ENCODE results near the gene RUNX2. TPM values are rescaled to one million over a fixed set of nuclear protein-coding genes. Genes with fewer than 3 reads are reported as not detected.
"Not testable (repeated sequence)": the region's sequence is repeated elsewhere in the genome, so short reads cannot be mapped to it uniquely, and the experiment has no call there.

The RUNX2 gene
- total and polyA plus RNA-seq, 9 donors: 0.34 to 2.0 (median 0.67) TPM

- no CpG with 5 or more reads among the region's 2 CpGs for WGBS (ENCODE audit: insufficient coverage)
- Histone ChIP-seq H3K9me3 (replicated peaks; ENCODE audit: control insufficient read depth, low read depth, low read length) (no peaks in the 10 kb centered on the region), H3K36me3 (ENCODE audit: control insufficient read depth, insufficient read depth, low read length) (no peaks in the 10 kb centered on the region), H3K27ac (ENCODE audit: low read length) (no peak overlapping the region), H3K27me3 (ENCODE audit: control insufficient read depth, insufficient read depth, low read length) (no peaks in the 10 kb centered on the region), H3K4me1 (ENCODE audit: control insufficient read depth, insufficient read depth, low read length) (no peaks in the 10 kb centered on the region), H3K4me3 (ENCODE audit: low read length) (no peak overlapping the region)
- DNase-seq: no peak
These were observed 217.3 kb downstream of the RUNX2 start for GRCh38 chr6:45545416-45545815.

DNA sequence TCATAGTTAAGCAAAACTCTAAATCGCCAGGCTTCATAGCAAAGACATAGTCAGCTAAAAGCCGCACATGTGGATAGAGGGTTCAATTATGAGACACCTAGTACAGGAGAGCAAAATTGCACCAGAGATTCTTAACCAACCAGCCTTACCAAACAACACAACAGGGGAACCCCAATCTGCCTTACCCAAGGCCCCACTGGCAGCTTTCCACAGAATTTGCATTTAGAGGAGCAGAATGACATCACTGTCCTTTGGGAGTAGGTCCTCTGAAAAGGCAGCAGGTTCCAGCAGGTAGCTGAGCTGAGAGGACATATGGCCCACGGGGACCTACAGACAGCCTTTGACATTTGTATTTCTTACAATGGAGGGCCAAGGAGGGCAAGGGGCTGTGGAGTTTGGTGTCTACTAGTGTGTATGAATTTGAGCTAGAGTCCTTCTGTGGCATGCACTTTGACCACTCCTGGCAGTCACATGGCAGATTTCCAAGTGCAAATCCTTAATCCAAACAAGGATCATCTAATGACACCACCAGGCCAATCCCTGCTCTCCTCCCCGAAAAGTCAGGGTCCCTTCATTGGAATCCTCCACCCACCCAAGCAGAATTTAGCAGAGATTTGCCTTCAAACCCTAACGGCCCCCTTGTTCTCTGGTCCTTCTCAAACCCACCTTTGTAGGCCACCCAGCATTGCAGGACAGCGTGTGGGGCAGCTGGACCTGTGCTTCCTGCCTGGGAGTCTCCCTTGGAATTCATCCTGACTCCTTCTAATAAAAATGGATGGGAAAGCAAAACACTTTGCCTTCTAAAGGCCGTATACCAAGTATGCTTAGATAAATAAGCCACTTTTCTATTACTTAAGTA, 220.8 kb downstream of the RUNX2 start:
- 67% methylated on average over 3 of the region's 7 CpGs for WGBS (ENCODE audit: insufficient coverage)
- H3K27me3 ChIP-seq (ENCODE audit: control insufficient read depth, insufficient read depth, low read length): no peaks in the 10 kb centered on the region

DNA sequence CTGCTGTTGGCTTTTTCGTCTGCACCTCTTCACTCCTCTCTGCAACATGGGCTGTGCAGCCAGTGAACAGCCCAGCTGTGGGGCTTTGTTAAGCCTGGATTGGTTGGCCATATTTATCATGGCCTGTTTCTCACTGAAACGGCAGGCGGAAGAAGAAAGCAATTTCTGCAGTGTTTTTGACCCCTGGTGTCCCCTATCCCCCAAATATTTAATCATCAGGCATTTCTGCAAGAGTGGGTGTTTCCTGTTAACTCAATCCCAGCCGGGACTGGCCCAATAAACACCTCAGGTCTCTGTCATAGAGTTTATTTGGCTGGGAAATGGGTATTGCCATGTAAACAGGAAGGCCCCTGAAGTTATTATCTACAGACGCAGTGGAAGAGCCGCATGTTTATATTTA, 224.4 kb downstream of the RUNX2 start:
- Histone ChIP-seq H3K4me3 (ENCODE audit: low read length) (no peak overlapping the region), H3K4me1 (ENCODE audit: control insufficient read depth, insufficient read depth, low read length) (peaks cover 3% of the 10 kb centered on the region), H3K9me3 (replicated peaks; ENCODE audit: control insufficient read depth, low read depth, low read length) (no peaks in the 10 kb centered on the region), H3K36me3 (ENCODE audit: control insufficient read depth, insufficient read depth, low read length) (no peaks in the 10 kb centered on the region), H3K27ac (ENCODE audit: low read length) (no peak overlapping the region), H3K27me3 (ENCODE audit: control insufficient read depth, insufficient read depth, low read length) (no peaks in the 10 kb centered on the region)
- DNase-seq: no peak
- WGBS (ENCODE audit: insufficient coverage): 74% methylated on average over 4 of the region's 6 CpGs

More for the DNA sequence above, 220.8 kb downstream of the RUNX2 start:
- no peaks in the 10 kb centered on the region for H3K4me1 ChIP-seq (ENCODE audit: control insufficient read depth, insufficient read depth, low read length)
- no peak overlapping the region for H3K27ac ChIP-seq (ENCODE audit: low read length)
- H3K9me3 ChIP-seq (replicated peaks; ENCODE audit: control insufficient read depth, low read depth, low read length): no peaks in the 10 kb centered on the region
- H3K36me3 ChIP-seq (ENCODE audit: control insufficient read depth, insufficient read depth, low read length): no peaks in the 10 kb centered on the region
- DNase-seq: no peak
- H3K4me3 ChIP-seq (ENCODE audit: low read length): no peak overlapping the region

GRCh38 chr6:45553730-45554344, 225.7 kb downstream of the RUNX2 start:
- 81% methylated on average over 4 of the region's 4 CpGs for WGBS (ENCODE audit: insufficient coverage)
- no peaks in the 10 kb centered on the region for H3K36me3 ChIP-seq (ENCODE audit: control insufficient read depth, insufficient read depth, low read length)
- H3K9me3 ChIP-seq (replicated peaks; ENCODE audit: control insufficient read depth, low read depth, low read length): no peaks in the 10 kb centered on the region
- DNase-seq: no peak
- peaks cover 3% of the 10 kb centered on the region for H3K4me1 ChIP-seq (ENCODE audit: control insufficient read depth, insufficient read depth, low read length)
- H3K4me3 ChIP-seq (ENCODE audit: low read length): no peak overlapping the region
- no peak overlapping the region for H3K27ac ChIP-seq (ENCODE audit: low read length)
- no peaks in the 10 kb centered on the region for H3K27me3 ChIP-seq (ENCODE audit: control insufficient read depth, insufficient read depth, low read length)

GRCh38 chr6:45554591-45554990, 226.5 kb downstream of the RUNX2 start:
- Histone ChIP-seq H3K27me3 (ENCODE audit: control insufficient read depth, insufficient read depth, low read length) (no peaks in the 10 kb centered on the region), H3K4me3 (ENCODE audit: low read length) (no peak overlapping the region), H3K9me3 (replicated peaks; ENCODE audit: control insufficient read depth, low read depth, low read length) (no peaks in the 10 kb centered on the region), H3K4me1 (ENCODE audit: control insufficient read depth, insufficient read depth, low read length) (peaks cover 3% of the 10 kb centered on the region), H3K27ac (ENCODE audit: low read length) (no peak overlapping the region), H3K36me3 (ENCODE audit: control insufficient read depth, insufficient read depth, low read length) (no peaks in the 10 kb centered on the region)
- WGBS (ENCODE audit: insufficient coverage): no CpG with 5 or more reads among the region's 1 CpG
- no peak for DNase-seq

DNA sequence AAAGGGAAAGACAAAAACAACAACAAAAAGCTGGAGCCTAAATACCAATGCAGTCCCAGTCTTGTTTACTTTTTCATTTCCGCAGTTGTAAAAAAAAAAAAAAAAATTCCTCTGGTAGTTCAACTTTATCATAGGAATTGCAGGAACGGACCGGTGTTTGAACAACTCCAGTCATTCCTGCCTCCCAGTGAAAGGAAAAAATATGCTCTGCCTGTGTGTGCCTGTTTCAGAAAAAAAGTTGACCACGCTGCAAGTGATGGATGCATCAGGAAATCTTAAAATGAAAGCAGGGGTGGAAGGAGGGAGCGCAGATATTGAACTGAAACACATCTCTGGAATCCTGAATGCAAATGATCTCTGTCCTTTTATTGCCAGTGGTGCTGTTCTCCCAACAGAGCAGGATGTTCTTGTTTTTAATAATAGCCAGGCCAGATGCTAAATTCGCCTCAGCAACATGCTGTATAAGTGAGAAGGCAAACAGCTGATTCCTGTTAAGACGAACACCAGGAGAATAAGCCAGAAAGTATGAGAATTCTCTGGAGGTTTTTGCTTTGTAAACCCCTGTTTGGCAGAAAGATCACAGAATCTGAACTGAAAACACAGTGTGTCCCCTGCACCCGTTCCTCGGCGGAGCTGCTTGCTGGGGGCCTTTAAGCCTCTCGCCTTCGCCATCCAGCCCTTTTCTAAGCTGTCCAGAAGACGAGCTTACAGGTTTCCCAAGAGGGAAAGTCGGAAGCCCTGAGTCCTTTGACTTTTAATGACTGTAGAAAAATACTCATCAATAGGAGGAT, 228.0 kb downstream of the RUNX2 start:
- Histone ChIP-seq H3K36me3 (ENCODE audit: control insufficient read depth, insufficient read depth, low read length) (no peaks in the 10 kb centered on the region), H3K9me3 (replicated peaks; ENCODE audit: control insufficient read depth, low read depth, low read length) (no peaks in the 10 kb centered on the region), H3K27me3 (ENCODE audit: control insufficient read depth, insufficient read depth, low read length) (no peaks in the 10 kb centered on the region), H3K4me3 (ENCODE audit: low read length) (peak overlapping the region; percentile 16), H3K27ac (ENCODE audit: low read length) (peak overlapping the region; percentile 51), H3K4me1 (ENCODE audit: control insufficient read depth, insufficient read depth, low read length) (peaks cover 3% of the 10 kb centered on the region)
- peak; percentile 92 for DNase-seq
- WGBS (ENCODE audit: insufficient coverage): 17% methylated on average over 8 of the region's 14 CpGs

DNA sequence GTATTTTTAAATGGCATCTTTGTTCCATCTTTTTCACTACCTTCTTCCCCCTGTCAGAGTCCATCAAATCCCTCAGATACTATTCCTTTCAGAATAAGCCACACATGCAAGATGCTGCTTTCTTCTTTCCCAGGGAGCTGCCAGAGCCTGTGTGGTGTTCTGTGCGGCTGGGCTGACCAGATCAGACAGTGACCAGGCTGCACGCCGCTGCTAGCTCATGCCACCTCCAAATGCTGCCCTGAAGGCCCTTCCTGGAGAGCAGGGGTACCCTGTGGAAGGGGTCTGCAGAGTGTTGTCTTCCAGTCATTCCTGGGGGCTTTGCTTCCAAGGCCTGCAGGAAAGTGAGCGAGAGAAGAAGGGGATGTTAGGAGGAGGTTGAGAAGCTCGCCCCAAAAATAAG, 228.7 kb downstream of the RUNX2 start:
- Histone ChIP-seq H3K4me3 (ENCODE audit: low read length) (no peak overlapping the region), H3K27ac (ENCODE audit: low read length) (no peak overlapping the region), H3K4me1 (ENCODE audit: control insufficient read depth, insufficient read depth, low read length) (peaks cover 3% of the 10 kb centered on the region), H3K27me3 (ENCODE audit: control insufficient read depth, insufficient read depth, low read length) (no peaks in the 10 kb centered on the region), H3K36me3 (ENCODE audit: control insufficient read depth, insufficient read depth, low read length) (no peaks in the 10 kb centered on the region), H3K9me3 (replicated peaks; ENCODE audit: control insufficient read depth, low read depth, low read length) (no peaks in the 10 kb centered on the region)
- DNase-seq: no peak
- WGBS (ENCODE audit: insufficient coverage): 69% methylated on average over 3 of the region's 5 CpGs

DNA sequence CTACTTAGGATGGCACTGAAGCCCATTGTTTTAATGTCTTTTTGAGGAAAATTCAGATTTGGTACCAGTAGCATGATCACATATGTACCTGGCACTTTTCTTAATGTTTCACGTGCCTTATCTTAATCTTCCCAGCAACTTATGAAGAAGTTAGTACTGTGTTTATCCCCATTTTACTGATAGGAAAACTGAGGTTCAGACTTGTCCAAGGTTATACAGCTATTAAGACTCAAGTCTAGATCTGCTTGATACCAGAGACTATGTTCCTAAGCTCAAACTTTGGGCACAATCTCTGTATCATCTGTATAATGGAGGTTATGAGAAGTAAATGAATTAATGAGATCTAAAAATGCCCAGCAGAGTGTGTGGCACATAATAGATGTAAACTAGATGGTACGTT, 229.3 kb downstream of the RUNX2 start:
- no peaks in the 10 kb centered on the region for H3K27me3 ChIP-seq (ENCODE audit: control insufficient read depth, insufficient read depth, low read length)
- H3K4me1 ChIP-seq (ENCODE audit: control insufficient read depth, insufficient read depth, low read length): peaks cover 3% of the 10 kb centered on the region
- no peaks in the 10 kb centered on the region for H3K36me3 ChIP-seq (ENCODE audit: control insufficient read depth, insufficient read depth, low read length)
- H3K4me3 ChIP-seq (ENCODE audit: low read length): no peak overlapping the region
- no CpG with 5 or more reads among the region's 2 CpGs for WGBS (ENCODE audit: insufficient coverage)
- no peak overlapping the region for H3K27ac ChIP-seq (ENCODE audit: low read length)
- no peaks in the 10 kb centered on the region for H3K9me3 ChIP-seq (replicated peaks; ENCODE audit: control insufficient read depth, low read depth, low read length)
- no peak for DNase-seq

DNA sequence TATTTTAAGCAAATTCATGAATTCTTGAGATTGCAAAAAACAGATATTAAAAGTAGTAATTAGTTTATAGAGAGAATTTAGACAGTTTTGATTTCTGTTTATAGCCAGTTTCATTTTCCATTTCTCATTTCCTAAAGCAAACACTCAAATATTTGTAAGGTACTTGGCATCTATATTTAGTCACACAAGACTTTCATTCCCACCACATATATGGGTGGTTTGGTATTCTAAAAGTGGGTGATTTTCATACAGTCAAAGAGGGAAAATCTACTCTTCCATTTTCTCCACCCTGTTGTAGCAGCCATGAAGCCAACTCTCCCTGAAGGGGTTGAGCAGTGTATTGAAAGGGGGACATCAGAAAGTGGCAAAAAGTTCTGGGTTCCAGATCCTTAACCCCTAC, 230.7 kb downstream of the RUNX2 start:
- Histone ChIP-seq H3K27me3 (ENCODE audit: control insufficient read depth, insufficient read depth, low read length) (no peaks in the 10 kb centered on the region), H3K4me3 (ENCODE audit: low read length) (no peak overlapping the region), H3K36me3 (ENCODE audit: control insufficient read depth, insufficient read depth, low read length) (no peaks in the 10 kb centered on the region), H3K27ac (ENCODE audit: low read length) (no peak overlapping the region), H3K9me3 (replicated peaks; ENCODE audit: control insufficient read depth, low read depth, low read length) (no peaks in the 10 kb centered on the region), H3K4me1 (ENCODE audit: control insufficient read depth, insufficient read depth, low read length) (peaks cover 7% of the 10 kb centered on the region)
- DNase-seq: no peak

DNA sequence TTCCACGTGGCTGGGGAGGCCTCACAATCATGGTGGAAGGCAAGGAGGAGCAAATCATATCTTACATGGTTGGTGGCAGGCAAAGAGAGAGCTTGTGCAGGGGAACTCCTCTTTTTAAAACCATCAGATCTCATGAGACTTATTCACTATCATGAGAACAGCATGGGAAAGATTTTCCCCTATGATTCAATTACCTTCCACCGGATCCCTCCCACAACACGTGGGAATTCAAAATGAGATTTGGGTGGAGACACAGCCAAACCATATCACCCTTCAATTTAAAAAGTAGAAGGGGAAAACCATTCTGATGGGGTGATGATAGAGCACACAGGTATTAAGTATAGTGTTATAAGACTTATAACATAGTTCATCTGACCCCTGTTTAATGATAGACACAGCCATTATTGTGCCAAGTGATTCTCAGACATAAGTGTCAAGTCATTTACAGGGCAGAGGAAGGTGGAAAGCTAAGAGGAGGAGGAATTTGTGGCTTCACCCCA, 232.2 kb downstream of the RUNX2 start:
- not testable (repeated sequence) for DNase-seq; H3K27ac ChIP-seq (ENCODE audit: low read length); H3K9me3 ChIP-seq (replicated peaks; ENCODE audit: control insufficient read depth, low read depth, low read length); H3K4me1 ChIP-seq (ENCODE audit: control insufficient read depth, insufficient read depth, low read length); H3K27me3 ChIP-seq (ENCODE audit: control insufficient read depth, insufficient read depth, low read length); H3K4me3 ChIP-seq (ENCODE audit: low read length); H3K36me3 ChIP-seq (ENCODE audit: control insufficient read depth, insufficient read depth, low read length)
- 80% methylated on average over 1 of the region's 3 CpGs for WGBS (ENCODE audit: insufficient coverage)
